Measurements from ENCODE around the gene SLC15A3. TPM values are rescaled to one million over a fixed set of nuclear protein-coding genes. Genes with fewer than 3 reads are reported as not detected.

SLC15A3 gene
- total RNA-seq, 2 donors from 2014 or later: 2.0 to 6.2 TPM

GRCh38 chr11:60899977-60900376, 52.0 kb downstream of the SLC15A3 start:
- Histone ChIP-seq H3K9me3 (no peaks in the 10 kb centered on the region), H3K4me1 (peaks cover 21% of the 10 kb centered on the region), H3K4me3 (no peak overlapping the region), H3K27me3 (no peaks in the 10 kb centered on the region), H3K27ac (no peak overlapping the region), H3K36me3 (replicated peaks in 1 of 2; ENCODE audit: insufficient read depth in 1 of 2, low read depth in 2 of 2) (peaks cover 29 to 61% of the 10 kb centered on the region in 2 donors)
- 76 to 77% methylated on average over 4 of the region's 4 CpGs for WGBS, 2 donors
- ATAC-seq: no peak
- intact Hi-C loops (cut with DNase I): loop anchor here (5.0 kb wide), 1 partner anchor 63 kb away; no protein-coding TSS in a partner anchor
- TF ChIP-seq CTCF (IDR thresholded peaks at IDR 0.05) (no peak), POLR2A (IDR thresholded peaks at IDR 0.05) (no peak)
- DNase-seq: no peak

GRCh38 chr11:60899046-60899936, 52.7 kb downstream of the SLC15A3 start:
- TF ChIP-seq CTCF (IDR thresholded peaks at IDR 0.05): peak; percentile 84 to 97 (median 88)
- no peak for TF ChIP-seq POLR2A (IDR thresholded peaks at IDR 0.05)
- DNase-seq (peak; percentile 43 to 51 (median 46)), ATAC-seq (peak; percentile 70)
- Histone ChIP-seq H3K36me3 (replicated peaks in 1 of 2; ENCODE audit: insufficient read depth in 1 of 2, low read depth in 2 of 2) (peaks cover 29 to 63% of the 10 kb centered on the region in 2 donors), H3K9me3 (no peaks in the 10 kb centered on the region), H3K4me3 (no peak overlapping the region), H3K27me3 (no peaks in the 10 kb centered on the region), H3K4me1 (peaks cover 14% of the 10 kb centered on the region), H3K27ac (no peak overlapping the region)
- WGBS, 2 donors: 49 to 55% methylated on average over 12 of the region's 12 CpGs
- intact Hi-C loops (cut with DNase I): no loop called here

GRCh38 chr11:60897496-60897895, 54.5 kb downstream of the SLC15A3 start:
- H3K27ac ChIP-seq: no peak overlapping the region
- intact Hi-C loops (cut with DNase I): no loop called here
- TF ChIP-seq POLR2A (IDR thresholded peaks at IDR 0.05): no peak
- no peak for TF ChIP-seq CTCF (IDR thresholded peaks at IDR 0.05)

GRCh38 chr11:60895687-60896086, 56.3 kb downstream of the SLC15A3 start:
- Histone ChIP-seq H3K27ac (no peak overlapping the region), H3K36me3 (replicated peaks in 1 of 2; ENCODE audit: insufficient read depth in 1 of 2, low read depth in 2 of 2) (peaks cover 27 to 50% of the 10 kb centered on the region in 2 donors), H3K4me3 (no peak overlapping the region), H3K9me3 (no peaks in the 10 kb centered on the region), H3K4me1 (no peaks in the 10 kb centered on the region), H3K27me3 (no peaks in the 10 kb centered on the region)
- WGBS, 2 donors: 75 to 85% methylated on average over 5 of the region's 5 CpGs
- DNase-seq (no peak), ATAC-seq (no peak)
- intact Hi-C loops (cut with DNase I): no loop called here
- TF ChIP-seq CTCF (IDR thresholded peaks at IDR 0.05) (no peak), POLR2A (IDR thresholded peaks at IDR 0.05) (no peak)

More at GRCh38 chr11:60897496-60897895, 54.5 kb downstream of the SLC15A3 start:
- DNase-seq (no peak), ATAC-seq (no peak)
- WGBS, 2 donors: 96% methylated on average over 4 of the region's 4 CpGs
- no peaks in the 10 kb centered on the region for H3K4me1 ChIP-seq
- H3K4me3 ChIP-seq: no peak overlapping the region
- H3K27me3 ChIP-seq: no peaks in the 10 kb centered on the region
- H3K9me3 ChIP-seq: no peaks in the 10 kb centered on the region
- H3K36me3 ChIP-seq (replicated peaks in 1 of 2; ENCODE audit: insufficient read depth in 1 of 2, low read depth in 2 of 2): peaks cover 29 to 65% of the 10 kb centered on the region in 2 donors
